CD4-positive, alpha-beta T cell treated with Interferon gamma for 1 hour (primary cell): ENCODE data around the gene EGFL8.

ENCODE experiments used
- DNase-seq: peaks from one replicate; pipeline ENCODE4 v3.0.0-alpha.2; 2020

The EGFL8 gene

DNA sequence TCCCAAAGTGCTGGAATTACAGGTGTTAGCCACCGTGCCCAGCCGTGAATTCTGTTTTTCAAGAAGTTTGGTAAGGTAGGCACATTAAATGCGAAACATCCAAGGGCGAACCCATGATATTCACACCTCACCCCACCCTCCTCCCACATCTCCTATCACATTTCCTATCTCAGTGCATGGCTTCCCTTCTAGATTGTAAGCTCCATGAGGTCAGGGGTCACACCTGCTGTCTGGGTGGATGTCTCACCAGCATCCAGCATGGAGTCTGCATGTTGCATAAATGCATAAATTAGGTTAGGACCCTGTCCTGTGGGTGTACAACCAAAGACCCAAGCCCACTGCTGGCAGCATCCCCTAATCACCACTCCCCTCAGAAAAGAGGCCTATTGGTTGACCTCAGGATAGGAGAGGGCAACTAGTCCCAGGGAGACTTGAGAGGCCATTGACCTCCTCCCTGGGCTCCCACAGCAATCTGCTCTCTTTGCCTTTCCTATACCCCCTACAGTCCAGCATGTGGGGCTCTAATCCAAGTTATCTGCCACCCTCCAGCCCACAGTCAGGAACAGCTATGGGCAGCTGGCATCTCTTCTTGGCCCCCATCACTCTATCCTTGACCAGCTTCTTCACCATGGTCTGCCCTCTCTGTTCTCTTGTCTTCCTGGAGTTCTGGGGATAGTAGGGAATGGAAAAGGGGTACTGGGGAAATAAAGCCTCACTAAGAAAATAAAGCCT, 16.8 kb upstream of the EGFL8 start:
- DNase-seq = no peak

DNA sequence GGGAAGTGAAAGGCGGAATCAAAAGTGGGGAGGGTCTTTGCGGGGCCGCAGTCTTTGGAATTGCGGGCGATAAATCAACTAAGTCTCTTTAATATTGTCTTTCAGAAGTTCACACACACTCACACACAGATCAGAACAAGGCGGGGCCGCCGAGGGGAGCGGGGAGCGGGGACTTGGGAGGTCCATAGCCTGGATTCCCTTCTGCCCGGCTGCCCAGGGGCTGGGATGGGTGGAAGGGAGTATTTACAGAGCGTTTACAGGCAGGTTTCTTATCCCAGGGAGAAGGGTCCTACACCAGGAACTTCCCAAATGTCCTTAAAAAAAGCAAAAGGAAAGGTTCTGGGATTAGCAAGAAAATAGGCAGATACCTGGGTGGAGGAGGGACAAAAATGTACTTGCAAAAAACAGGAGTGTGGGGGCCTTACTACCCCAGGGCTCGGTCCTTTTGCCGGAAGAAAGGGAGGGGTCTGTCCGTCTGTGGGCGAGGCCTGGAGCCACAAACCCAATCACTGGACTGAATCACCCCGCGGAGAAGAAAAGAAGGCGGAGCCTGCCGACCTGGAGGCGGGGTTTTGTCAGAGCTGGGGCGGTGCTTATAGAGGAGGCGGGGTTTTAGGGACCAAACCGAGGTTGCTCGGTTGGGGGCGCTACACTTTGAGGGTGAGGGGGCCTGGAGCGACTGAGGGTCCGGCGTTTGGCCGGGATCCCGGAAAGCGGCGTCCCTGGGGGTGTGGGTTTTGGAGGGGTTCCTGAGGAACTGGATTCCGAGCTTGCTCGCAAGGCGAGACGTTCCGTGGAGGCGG, 15.9 kb upstream of the EGFL8 start:
- peak; percentile 78 for DNase-seq

DNA sequence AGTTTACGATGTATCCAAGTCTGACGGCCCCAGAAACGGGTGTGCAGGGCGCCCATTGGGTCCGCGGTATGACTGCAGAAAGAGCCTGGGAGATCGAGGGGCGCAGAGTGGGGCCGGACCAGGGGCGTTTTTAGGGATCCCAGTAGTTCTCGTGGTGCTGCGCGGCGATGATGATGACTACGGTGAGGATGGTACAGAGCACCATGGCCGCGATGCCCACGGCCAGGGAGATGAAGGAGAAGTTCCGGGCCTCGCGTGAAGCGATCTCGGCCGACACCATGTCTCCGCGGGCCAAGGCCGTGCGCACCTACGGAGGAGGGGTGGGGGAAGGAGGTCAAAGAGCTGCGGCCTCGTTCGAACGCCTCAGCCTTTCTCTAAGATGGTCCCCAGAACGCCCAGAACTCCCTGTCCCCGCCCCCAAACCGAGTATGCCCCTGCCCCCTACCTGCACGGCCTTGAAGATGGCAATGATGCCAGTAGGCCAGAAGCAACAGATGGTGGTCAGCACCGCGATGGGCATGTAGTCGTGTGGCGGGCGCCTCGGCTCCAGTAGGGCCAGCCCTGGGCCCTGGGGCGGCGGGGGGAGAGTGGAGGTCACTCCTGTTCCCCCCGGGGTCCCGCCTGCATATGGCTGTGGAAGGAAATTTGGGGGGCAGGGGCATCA, 15.2 kb upstream of the EGFL8 start:
- DNase-seq = no peak

DNA sequence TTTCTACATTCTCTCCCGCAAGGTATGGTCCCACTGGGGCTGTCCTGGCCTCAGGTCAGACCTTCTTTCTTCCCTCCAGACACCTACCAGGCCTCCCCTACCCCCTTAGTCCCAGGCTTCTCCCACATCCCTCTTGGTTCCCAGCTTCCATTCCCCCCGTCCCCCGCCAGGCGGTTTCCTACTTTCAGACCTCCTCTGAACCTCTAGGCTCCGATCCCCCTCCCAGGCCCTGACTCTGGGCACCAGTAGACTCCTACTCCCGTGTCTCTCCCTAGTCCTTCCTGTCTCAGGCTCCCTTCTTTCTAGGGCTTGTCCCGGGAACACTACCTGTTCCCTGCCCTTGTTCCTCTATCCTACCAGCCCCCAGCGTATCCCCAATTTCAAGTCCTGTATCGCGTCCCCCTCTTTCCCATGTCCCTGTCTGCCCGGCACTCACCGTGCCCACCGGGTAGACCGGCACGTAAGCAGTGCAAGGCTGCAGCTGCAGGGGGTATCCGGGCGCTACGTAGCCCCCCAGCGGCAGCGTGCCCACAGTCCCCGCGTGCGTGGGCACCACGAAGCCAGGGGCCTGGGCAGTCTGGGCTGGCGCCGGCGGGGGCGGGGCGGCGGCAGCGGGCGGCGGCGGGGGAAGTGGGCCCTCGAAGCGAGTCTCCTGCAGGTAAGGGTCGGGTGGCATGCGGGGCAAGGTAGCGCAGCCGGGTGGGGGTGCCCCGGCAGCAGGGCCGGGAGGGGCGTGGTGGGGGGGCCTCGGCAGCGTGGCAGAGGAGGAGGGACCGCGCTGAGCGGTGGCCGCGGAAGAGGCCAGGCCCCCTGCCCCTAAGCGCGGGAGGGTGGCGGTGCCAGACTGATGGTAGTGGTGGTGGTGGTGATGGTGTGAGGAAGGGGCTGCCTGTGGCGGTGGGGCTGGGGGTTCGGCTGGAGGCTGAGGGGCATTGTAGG, 14.2 kb upstream of the EGFL8 start:
- DNase-seq = no peak

DNA sequence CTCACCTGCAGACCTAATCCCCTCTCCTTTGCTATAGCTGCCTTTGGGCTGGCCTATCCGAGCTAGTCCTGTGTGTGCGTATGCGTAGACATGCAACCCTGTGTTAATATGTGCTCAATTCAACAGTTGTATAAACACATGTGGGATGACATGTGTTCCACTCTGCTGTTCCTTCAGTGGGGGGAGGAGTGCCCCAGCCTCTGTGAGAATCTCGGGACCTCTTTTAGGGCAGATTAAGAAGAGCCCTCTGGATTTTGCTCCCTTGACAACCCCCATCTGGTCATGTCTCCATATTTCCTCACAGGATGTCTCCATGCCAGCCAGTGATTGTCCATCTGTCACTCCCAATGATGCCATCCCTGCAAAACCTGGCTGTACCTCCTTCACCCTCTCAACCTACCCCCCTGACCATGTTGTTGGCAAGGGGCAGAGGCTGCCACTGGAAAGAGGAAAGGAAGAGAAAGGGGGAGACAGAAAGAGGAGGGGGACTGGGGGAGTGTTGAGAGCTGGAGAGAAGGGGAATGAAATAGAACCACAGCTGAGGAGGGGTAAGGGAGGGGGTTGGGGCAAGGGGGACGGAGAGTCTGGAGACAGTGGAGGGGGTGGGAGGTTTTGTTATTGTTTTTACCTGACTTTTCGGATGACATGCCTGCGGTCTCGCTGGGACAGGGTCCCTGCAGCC, 13.1 kb upstream of the EGFL8 start:
- DNase-seq = no peak

DNA sequence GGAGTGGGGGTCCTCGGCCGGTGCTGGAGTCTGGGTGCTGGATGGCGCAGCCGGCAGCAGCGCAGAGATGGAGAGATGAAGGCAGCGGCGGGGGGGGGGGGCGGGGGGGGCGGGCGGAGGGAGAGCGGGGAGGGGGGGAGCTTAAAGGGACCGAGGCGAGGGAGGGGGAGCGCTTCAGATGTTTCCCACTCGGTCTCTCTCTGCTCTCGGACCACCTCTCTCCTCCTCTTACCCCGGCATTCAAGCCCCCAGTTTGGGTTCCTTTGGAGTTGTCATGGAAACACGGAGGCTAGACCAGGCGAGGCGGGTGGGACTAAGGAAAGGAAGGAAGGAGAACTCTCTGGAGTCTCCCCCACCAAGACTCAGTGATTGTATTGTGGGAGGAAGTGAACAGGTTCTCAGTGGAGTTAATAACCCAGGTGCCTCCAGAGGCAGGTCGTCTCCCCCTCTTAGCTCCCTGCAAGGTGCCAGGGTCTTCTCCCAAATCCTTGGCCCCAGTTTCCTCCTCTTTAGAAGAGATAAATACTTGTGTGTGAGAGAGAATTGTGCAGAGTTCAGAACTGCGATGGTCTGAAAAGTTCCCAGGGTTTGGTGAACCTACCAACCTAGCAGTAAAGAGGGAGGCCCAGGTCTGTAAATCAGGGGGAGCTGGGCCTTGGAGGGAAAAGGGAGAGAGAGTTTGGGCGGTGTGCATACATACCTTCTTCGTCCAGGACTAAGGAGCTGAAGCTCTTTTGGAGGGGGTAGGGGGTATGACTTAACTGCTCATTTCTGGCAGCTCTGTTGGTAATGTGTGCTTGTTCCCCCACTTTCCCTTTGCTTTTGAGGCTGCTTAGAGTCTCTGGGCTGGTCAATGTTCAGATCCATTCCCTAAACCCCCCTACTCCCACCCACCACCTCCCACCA, 12.3 kb upstream of the EGFL8 start, which contains the start of gene PRRT1:
Gene PRRT1 (minus strand): TSS at position 77 of the 906 bp plus-strand sequence. CDS start 112 bp downstream, outside the sequence.
- DNase-seq = no peak

DNA sequence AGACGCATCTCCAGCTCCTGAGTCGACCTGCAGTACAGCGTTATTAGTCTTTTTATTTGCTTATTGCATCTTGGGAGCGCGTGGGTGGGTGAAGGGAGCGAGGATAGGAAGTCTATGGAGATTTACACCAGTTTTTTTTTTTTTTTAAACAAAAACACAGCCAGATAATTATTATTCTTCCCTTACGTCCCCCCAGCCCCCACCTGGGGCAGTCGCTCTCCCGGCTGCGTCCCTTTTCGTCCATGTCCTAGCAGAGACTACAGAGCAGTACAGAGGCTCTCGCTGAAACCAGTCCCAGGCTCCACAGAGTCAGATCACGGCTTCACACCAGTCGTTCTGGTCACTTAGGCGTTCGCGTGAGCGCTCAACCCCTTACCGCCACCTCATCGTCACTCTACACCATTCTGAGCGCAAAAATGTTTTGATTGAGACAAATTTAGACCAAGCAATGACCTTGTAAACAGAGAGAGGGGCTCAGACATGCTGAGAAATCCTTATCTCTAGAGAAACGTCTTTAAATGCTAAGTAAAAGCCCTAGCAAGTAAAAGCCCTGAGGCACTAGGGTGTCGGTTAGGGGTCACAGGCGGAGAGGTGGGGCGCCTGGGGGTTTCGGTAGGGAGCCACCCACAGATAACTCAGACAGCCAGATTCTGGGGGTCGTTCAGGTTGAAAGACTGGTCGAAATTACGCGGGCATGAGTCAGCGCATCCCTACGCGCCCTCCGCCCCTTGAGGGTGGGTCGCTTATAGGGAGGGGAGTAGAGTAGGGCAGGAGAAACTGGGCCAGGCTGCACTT, 11.4 kb upstream of the EGFL8 start:
- DNase-seq = no peak

DNA sequence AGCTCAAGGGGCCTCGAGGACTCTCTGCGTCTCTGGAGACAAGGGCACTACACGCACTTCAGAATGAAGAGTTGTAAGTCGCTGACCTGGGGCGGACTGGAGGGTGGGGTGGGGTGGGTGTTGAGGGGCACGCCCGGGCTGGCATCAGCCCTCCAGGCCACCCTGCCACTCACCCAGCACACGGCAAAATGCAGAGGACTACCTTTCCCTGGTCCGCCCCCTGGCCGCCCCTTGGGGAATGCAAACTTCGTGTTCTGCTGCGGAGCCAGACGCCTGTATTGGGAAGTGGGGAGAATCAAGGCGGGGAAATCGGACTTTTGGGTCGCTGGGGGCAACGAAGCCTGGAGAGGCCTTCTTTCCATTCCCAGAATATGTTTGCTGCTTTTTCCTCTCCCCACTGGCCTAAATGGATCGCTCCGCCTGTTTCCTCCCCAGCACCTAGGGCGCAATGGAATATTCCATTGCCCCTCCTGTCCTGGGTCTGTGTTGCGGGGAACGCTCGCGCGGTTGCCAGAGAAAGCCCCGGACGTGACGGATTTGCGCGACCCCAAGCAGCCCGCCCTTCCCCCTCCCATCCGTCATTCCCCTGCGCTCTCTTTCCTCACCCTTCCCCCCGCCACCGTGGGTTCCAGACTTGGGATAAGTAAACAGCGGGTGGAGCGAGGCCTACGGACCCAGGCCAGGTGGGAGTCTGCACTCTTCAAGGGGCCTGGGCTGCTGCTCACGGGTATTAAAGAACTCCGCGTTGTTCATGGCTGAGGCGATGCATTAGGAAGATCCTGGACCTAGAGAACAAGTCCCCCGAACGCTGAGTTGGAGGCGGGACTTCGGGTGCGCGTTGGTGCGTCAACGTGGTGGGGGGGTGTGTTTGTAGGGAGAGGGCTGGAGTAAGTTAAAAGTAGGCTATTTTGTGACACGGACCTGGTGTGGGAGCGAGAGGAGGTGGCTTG, 10.6 kb upstream of the EGFL8 start, which contains the start of gene PPT2:
Gene PPT2 (plus strand): TSS at position 578 of the 950 bp plus-strand sequence. CDS start 454 bp downstream, outside the sequence.
- DNase-seq = peak; percentile 78

DNA sequence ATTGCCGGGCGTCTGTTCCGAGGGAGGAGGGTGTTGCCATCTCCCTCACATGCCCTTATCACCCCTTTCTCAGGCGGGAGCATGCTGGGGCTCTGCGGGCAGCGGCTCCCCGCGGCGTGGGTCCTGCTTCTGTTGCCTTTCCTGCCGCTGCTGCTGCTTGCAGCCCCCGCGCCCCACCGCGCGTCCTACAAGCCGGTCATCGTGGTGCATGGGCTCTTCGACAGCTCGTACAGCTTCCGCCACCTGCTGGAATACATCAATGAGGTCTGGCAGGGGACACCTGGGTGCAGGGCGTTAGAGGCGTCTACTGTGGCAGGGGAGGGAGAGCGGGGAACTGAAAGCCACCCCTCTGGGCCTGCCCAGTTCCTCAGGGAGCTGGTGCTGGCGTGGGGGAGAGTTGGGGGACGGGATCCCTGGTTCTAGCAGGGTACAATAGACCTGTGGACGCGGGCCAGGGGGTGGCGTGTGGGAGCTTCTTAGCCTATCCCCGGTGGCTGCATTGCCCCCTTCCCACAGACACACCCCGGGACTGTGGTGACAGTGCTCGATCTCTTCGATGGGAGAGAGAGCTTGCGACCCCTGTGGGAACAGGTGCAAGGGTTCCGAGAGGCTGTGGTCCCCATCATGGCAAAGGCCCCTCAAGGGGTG, 9.8 kb upstream of the EGFL8 start:
- DNase-seq = peak; percentile 70

DNA sequence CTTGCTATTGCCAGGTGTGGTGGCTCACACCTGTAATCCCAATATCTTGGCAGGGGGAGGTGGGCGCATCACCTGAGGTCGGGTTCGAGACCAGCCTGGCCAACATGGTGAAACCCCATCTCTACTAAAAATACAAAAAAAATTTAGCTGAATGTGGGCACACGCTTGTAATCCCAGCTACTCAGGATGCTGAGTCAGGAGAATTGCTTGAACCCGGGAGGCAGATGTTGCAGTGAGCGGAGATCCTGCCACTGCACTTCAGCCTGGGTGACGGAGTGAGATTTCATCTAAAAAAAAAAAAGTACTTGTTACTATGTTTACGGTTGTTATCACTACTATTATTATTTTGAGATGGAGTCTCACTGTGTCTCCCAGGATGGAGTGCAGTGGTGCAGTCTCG, 7.5 kb upstream of the EGFL8 start:
- DNase-seq = no peak

DNA sequence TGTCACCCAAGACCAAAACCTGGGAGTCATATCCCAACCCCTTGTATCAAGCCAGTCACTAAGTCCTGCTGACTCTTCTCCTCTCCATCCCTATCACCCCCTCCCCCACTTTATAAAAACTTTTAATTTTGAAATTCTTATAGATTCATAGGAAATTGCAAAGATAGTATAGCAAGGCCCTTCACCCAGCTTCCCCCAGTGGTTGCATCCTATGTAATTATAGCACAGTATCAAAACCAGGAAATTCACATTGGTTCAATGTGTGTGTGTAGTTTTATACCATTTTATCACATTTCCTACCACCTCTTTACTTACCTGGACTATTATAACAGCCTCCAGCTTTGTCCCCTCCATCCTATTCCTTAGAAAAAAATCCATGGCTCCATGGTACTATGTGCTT, 6.3 kb upstream of the EGFL8 start:
- DNase-seq = no peak

DNA sequence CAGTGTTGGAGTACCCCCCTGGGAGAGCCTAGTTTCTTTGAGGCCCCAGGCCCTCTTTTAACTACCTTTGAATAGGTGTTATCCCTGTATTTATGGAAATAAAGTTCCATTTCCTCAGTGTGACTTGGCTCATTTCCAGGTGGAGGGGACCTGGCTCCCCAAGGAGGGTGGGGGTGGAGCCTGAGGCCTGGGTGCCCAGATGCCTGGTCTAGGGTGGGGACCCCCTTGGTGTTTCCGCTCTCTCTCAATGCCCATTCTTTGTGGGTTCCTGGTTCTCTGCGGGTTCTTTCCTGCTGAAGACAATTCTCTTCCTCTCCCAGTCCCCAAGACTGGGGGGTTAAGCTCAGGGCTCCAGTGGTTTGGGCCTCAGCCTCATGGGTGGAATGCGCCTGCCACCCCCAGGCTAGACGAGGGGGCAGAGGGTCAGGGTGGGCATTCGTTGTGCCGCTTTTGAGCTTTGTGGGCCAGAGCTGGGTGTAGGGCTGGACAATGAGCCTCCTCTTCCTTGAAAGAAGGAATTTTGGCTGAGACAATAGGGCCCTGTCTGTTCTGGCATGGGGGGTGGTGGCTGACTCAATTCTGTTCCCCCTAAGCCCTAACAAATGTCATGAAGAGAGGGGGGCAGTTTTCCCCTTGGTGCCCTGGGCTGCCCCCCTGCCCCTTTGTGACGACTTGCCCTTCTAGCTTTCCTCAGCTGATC, 686 bp upstream of the EGFL8 start:
- DNase-seq = no peak

DNA sequence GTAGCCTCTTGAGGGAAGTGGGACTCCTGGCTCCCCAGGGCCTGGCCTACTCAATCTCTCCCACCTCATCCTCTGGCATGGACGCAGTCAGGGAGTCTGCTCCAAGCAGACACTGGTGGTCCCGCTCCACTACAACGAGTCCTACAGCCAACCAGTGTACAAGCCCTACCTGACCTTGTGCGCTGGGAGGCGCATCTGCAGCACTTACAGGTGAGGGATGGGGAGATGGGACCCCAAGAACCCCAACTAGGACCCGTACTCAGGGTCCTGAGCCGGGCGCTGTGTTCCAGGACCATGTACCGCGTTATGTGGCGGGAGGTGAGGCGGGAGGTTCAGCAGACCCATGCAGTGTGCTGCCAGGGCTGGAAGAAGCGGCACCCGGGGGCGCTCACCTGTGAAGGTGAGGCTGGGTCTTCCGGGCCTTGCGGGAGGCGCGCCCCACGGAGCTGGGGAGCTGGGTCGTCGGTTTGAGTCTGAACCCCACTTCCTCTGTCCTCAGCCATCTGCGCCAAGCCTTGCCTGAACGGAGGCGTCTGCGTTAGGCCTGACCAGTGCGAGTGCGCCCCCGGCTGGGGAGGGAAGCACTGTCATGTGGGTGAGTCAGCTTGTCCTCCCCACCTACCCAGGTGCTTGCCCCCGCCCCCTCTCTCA, 2.1 kb downstream of the EGFL8 start:
- no peak for DNase-seq

DNA sequence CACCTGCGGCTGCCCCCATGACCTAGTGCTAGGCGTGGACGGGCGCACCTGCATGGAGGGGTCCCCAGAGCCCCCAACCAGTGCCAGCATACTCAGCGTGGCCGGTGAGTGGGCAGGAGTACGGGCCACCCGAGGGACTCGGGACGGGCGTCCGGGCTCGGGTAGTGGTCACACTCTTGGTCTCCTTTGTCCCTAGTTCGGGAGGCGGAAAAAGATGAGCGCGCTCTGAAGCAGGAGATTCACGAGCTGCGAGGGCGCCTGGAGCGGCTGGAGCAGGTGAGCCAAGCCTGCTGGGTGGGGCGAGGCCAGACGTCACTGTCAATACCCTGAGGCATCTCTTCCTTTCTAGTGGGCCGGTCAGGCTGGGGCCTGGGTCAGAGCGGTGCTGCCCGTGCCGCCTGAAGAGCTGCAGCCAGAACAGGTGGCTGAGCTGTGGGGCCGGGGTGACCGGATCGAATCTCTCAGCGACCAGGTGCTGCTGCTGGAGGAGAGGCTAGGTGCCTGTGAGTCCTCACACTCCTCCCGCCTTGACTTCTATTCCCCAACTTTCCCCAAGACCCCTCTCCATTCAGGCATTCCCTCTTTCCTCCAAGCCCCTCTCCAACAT, 2.9 kb downstream of the EGFL8 start:
- no peak for DNase-seq

DNA sequence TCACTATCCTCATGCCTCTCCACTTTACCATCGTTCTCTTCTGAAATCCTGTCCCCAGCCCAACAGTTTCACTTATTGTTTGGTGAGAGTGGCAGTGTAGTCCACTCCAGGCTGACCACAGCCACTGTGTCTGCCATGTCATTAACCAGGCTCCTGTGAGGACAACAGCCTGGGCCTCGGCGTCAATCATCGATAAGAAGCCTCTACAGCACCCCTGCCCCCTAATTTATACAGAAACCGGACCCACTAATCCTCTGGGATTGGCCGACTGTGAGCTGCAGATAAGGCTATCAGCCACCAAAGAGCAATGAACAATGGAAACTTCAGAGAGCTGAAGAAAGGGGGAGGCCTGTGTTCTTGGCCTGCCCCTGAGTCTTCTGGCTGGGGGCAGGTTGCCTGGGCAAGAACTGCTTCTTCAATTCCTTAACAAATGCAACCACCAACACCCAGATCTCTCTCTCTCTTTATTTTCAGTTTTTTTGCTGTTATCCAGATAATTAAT, 3.4 kb downstream of the EGFL8 start:
- DNase-seq = no peak

DNA sequence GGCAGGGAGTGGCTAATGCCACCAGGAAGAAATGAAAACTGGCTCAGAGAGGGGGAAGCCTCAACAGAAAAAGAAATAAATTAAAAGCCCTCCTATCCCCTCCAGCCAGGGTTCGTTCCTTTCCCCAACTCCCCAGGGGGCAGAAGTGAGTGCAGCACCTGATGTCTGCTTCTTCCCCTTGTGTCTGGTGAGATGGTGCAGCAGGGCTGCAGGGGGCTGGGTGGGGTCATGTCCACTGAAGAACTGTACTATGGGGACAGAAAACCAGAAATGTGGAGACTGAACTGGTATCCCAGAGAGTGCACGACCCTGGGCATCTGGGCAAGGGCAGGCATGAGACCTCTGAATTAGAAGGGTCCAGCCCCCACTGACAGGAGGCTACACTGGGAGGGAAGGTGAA, 4.0 kb downstream of the EGFL8 start:
- no peak for DNase-seq
